NCI-H748 treated with DMSO at 0.1 percent for 48 hours (cell line): ENCODE data around the gene PLCB4.

Source experiments
- DNase-seq: peaks from one replicate; lab custom pipeline; 2025; lab: John Stamatoyannopoulos, UW

The PLCB4 gene

GRCh38 chr20:9103955-9104354 is 35.1 kb downstream of the PLCB4 start:
- no peak for DNase-seq

- no peak for DNase-seq
Observed at GRCh38 chr20:9108260-9108659, 39.4 kb downstream of the PLCB4 start.

- no peak for DNase-seq
Observed at GRCh38 chr20:9109566-9109965, 40.7 kb downstream of the PLCB4 start.

GRCh38 chr20:9110365-9110764 is 41.5 kb downstream of the PLCB4 start:
- DNase-seq = no peak

GRCh38 chr20:9110916-9111432 is 42.1 kb downstream of the PLCB4 start:
- no peak for DNase-seq

- DNase-seq = no peak
Observed at GRCh38 chr20:9112541-9113515, 43.9 kb downstream of the PLCB4 start.

GRCh38 chr20:9114709-9115108 is 45.8 kb downstream of the PLCB4 start:
- DNase-seq = no peak

- DNase-seq = no peak
Observed at GRCh38 chr20:9117548-9117947, 48.7 kb downstream of the PLCB4 start.

- DNase-seq = no peak
Observed at GRCh38 chr20:9119776-9120175, 50.9 kb downstream of the PLCB4 start.

- no peak for DNase-seq
Observed at GRCh38 chr20:9121211-9121610, 52.3 kb downstream of the PLCB4 start.

GRCh38 chr20:9122571-9122970 is 53.7 kb downstream of the PLCB4 start:
- no peak for DNase-seq

GRCh38 chr20:9126527-9126926 is 57.6 kb downstream of the PLCB4 start:
- no peak for DNase-seq

- DNase-seq = no peak
Observed at GRCh38 chr20:9128568-9128967, 59.7 kb downstream of the PLCB4 start.

- DNase-seq = no peak
Observed at GRCh38 chr20:9129756-9130155, 60.9 kb downstream of the PLCB4 start.

GRCh38 chr20:9130521-9130920 is 61.6 kb downstream of the PLCB4 start:
- no peak for DNase-seq

- DNase-seq = no peak
Observed at GRCh38 chr20:9131841-9132240, 63.0 kb downstream of the PLCB4 start.

GRCh38 chr20:9134346-9134745 is 65.5 kb downstream of the PLCB4 start:
- no peak for DNase-seq

- no peak for DNase-seq
Observed at GRCh38 chr20:9136114-9136513, 67.2 kb downstream of the PLCB4 start.

- DNase-seq = no peak
Observed at GRCh38 chr20:9137001-9137400, 68.1 kb downstream of the PLCB4 start.

GRCh38 chr20:9139106-9139833 is 70.4 kb downstream of the PLCB4 start:
- DNase-seq = no peak

GRCh38 chr20:9140162-9140760 is 71.4 kb downstream of the PLCB4 start:
- no peak for DNase-seq

- no peak for DNase-seq
Observed at GRCh38 chr20:9141070-9141469, 72.2 kb downstream of the PLCB4 start.

GRCh38 chr20:9141921-9142320 is 73.0 kb downstream of the PLCB4 start:
- DNase-seq = no peak
